ENCODE data around the gene OSBP2. TPM values are rescaled to one million over a fixed set of nuclear protein-coding genes. Genes with fewer than 3 reads are reported as not detected.

OSBP2 gene
- total and polyA plus RNA-seq, 2 of the 13 experiments (the other 11 are each of a cell fraction or from before 2014, with no cell fraction given): 5.0 to 7.7 TPM

DNA sequence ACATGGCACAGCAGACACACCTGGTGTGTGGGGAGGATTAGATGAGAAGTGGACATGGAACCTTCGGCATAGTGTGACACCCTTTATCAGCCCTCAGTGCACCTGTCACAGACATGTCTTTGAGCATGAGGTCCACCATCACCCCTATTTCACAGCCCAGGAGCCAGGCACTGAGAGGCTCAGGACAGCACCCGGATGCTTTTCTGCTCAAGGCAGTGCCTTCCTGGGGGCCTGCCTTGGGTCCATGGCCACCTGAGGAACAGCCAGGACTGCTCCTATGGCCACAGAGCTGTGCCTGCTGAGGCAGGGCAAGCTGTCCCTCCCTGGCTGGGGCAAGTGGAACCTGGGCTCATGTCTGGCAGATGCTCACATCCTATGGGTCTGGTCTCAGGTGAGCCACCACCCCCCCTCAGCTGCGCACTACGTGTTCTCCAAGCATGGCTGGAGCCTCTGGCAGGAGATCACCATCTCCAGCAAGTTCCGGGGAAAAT is 198.1 kb downstream of the OSBP2 start:
- ChIA-PET CTCF (ENCODE audit: low intra/inter-chr PET ratio, low total read pairs) (no interaction called here), POLR2A (no interaction called here)
- Histone ChIP-seq H3K79me2 (ENCODE audit: insufficient read depth, low read length) (no peaks in the 10 kb centered on the region), H3K4me1 (ENCODE audit: insufficient read depth, low read length) (peaks cover 9% of the 10 kb centered on the region), H3K9me3 (ENCODE audit: low read length) (no peaks in the 10 kb centered on the region), H3K4me2 (ENCODE audit: low read depth, low read length) (no peak overlapping the region), H3K36me3 (replicated peaks in 1 of 2; ENCODE audit: control insufficient read depth in 1 of 2, insufficient read depth in 2 of 2, low read length in 2 of 2) (peaks cover 7 to 14% of the 10 kb centered on the region in 2 experiments; a peak in 4 of 5 replicates), H3K27me3 (ENCODE audit: control insufficient read depth in 1 of 2, insufficient read depth in 2 of 2, low read length in 2 of 2) (no peaks in the 10 kb centered on the region), H3K9ac (ENCODE audit: insufficient read depth, low read depth, low read length) (no peak overlapping the region), H2AFZ (ENCODE audit: low read length) (no peak overlapping the region), H3K27ac (ENCODE audit: extremely low read length, insufficient read depth, low read length) (no peak overlapping the region), H3K4me3 (replicated peaks in 1 of 3; ENCODE audit: insufficient read depth in 1 of 3, low read depth in 2 of 3, low read length in 3 of 3) (no peak overlapping the region), H4K20me1 (ENCODE audit: insufficient read depth, low read length) (no peaks in the 10 kb centered on the region)
- FAIRE-seq (no peak), DNase-seq (ENCODE audit: low spot score) (no peak), ATAC-seq (no peak)
- BruUV-seq (replicated peaks): no TSS peak
- in situ Hi-C loops (cut with HindIII; ENCODE audit: extremely low pct_ligation_motif_present, low pct_unique_long_range_greater_than_20kb): loop anchor here (10.0 kb wide), 1 partner anchor 128 kb away; no protein-coding TSS in a partner anchor
- WGBS (ENCODE audit: low lambda C conversion rate): 93% methylated on average over 3 of the region's 5 CpGs
- intact Hi-C loops (cut with micrococcal nuclease; ENCODE audit: unreplicated experiment): no loop called here
- TF ChIP-seq ZNF720 (CRISPR knock-in tag; IDR thresholded peaks at IDR 0.05) (no peak), ZNF546 (CRISPR knock-in tag; conservative IDR thresholded peaks at IDR 0.05) (no peak), CREM (IDR thresholded peaks at IDR 0.05) (no peak), CREM (CRISPR knock-in tag; IDR thresholded peaks at IDR 0.05) (no peak), ZFP36 (IDR thresholded peaks at IDR 0.05; ENCODE audit: borderline replicate concordance, low read depth, low read length, partially characterized antibody) (no peak), NAIF1 (CRISPR knock-in tag; IDR thresholded peaks at IDR 0.05; ENCODE audit: borderline replicate concordance) (no peak), KDM4B (CRISPR knock-in tag; IDR thresholded peaks at IDR 0.05) (no peak), ATF4 (CRISPR knock-in tag; IDR thresholded peaks at IDR 0.05) (no peak), ZNF670 (CRISPR knock-in tag; IDR thresholded peaks at IDR 0.05; ENCODE audit: borderline replicate concordance) (no peak), TRAFD1 (CRISPR knock-in tag; IDR thresholded peaks at IDR 0.05; ENCODE audit: borderline replicate concordance) (no peak), ZNF768 (CRISPR knock-in tag; IDR thresholded peaks at IDR 0.05) (no peak), ESRRA (CRISPR knock-in tag; IDR thresholded peaks at IDR 0.05; ENCODE audit: low read depth) (no peak)
- TF ChIP-seq, protein P1, sequence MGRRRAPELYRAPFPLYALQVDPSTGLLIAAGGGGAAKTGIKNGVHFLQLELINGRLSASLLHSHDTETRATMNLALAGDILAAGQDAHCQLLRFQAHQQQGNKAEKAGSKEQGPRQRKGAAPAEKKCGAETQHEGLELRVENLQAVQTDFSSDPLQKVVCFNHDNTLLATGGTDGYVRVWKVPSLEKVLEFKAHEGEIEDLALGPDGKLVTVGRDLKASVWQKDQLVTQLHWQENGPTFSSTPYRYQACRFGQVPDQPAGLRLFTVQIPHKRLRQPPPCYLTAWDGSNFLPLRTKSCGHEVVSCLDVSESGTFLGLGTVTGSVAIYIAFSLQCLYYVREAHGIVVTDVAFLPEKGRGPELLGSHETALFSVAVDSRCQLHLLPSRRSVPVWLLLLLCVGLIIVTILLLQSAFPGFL (CRISPR knock-in tag; IDR thresholded peaks at IDR 0.05): no peak
